ENCODE measurements around the gene BPGM.
"Not testable (repeated sequence)": the region's sequence is repeated elsewhere in the genome, so short reads cannot be mapped to it uniquely, and the experiment has no call there.

BPGM gene

GRCh38 chr7:134669388-134669787 lies 22.7 kb downstream of the BPGM start:
- DNase-seq = no peak

GRCh38 chr7:134669845-134670373 lies 23.3 kb downstream of the BPGM start:
- no peak for DNase-seq

GRCh38 chr7:134671609-134672008 lies 25.0 kb downstream of the BPGM start:
- DNase-seq = no peak

- DNase-seq = no peak
Observed at GRCh38 chr7:134674424-134674823, 27.8 kb downstream of the BPGM start.

GRCh38 chr7:134676743-134677142 lies 30.1 kb downstream of the BPGM start:
- no peak for DNase-seq

- no peak for DNase-seq
Observed at GRCh38 chr7:134678115-134678514, 31.5 kb downstream of the BPGM start.

- no peak for DNase-seq
Observed at GRCh38 chr7:134679006-134679405, 32.4 kb downstream of the BPGM start.

- no peak for DNase-seq
Observed at GRCh38 chr7:134684165-134684564, 37.5 kb downstream of the BPGM start.

- DNase-seq = no peak
Observed at GRCh38 chr7:134685250-134685649, 38.6 kb downstream of the BPGM start.

- DNase-seq = no peak
Observed at GRCh38 chr7:134686786-134687185, 40.1 kb downstream of the BPGM start.

- DNase-seq = not testable (repeated sequence)
Observed at GRCh38 chr7:134689550-134689949, 42.9 kb downstream of the BPGM start.

- DNase-seq = no peak
Observed at GRCh38 chr7:134690016-134690415, 43.4 kb downstream of the BPGM start.

- DNase-seq = no peak
Observed at GRCh38 chr7:134690614-134691504, 44.2 kb downstream of the BPGM start.

GRCh38 chr7:134691546-134692343 lies 45.1 kb downstream of the BPGM start:
- DNase-seq = no peak

GRCh38 chr7:134692344-134692705 lies 45.7 kb downstream of the BPGM start:
- DNase-seq = no peak

GRCh38 chr7:134693256-134693655 lies 46.6 kb downstream of the BPGM start:
- no peak for DNase-seq

- no peak for DNase-seq
Observed at GRCh38 chr7:134694299-134694698, 47.6 kb downstream of the BPGM start.

GRCh38 chr7:134694767-134695166 lies 48.1 kb downstream of the BPGM start:
- DNase-seq = no peak

- no peak for DNase-seq
Observed at GRCh38 chr7:134695321-134695860, 48.7 kb downstream of the BPGM start.

- no peak for DNase-seq
Observed at GRCh38 chr7:134696261-134696660, 49.6 kb downstream of the BPGM start.

- DNase-seq = no peak
Observed at GRCh38 chr7:134697205-134697886, 50.7 kb downstream of the BPGM start.

- no peak for DNase-seq
Observed at GRCh38 chr7:134698481-134698880, 51.8 kb downstream of the BPGM start.

All from activated gamma-delta T cell (primary cell).